Activated effector memory CD4-positive, alpha-beta T cell treated with anti-CD3 and anti-CD28 coated beads, Interleukin-2, amount 50 U/mL, for 16 hours (primary cell): Measurements from ENCODE around the gene LMX1B.
"Not testable (repeated sequence)": the region's sequence is repeated elsewhere in the genome, so short reads cannot be mapped to it uniquely, and the experiment has no call there.

ENCODE experiments used
- DNase-seq: peaks from one replicate; pipeline ENCODE4 v3.0.0-alpha.2; 2020

LMX1B gene

GRCh38 chr9:126635661-126636439 lies 22.1 kb downstream of the LMX1B start:
- DNase-seq: no peak

- no peak for DNase-seq
These were observed 23.5 kb downstream of the LMX1B start for GRCh38 chr9:126636983-126637798.

GRCh38 chr9:126638571-126639132 lies 24.9 kb downstream of the LMX1B start:
- DNase-seq: no peak

- DNase-seq: no peak
These were observed 25.7 kb downstream of the LMX1B start for GRCh38 chr9:126639318-126640000.

- no peak for DNase-seq
These were observed 27.6 kb downstream of the LMX1B start for GRCh38 chr9:126641118-126641851.

- DNase-seq: no peak
These were observed 28.4 kb downstream of the LMX1B start for GRCh38 chr9:126642010-126642744.

- DNase-seq: no peak
These were observed 29.1 kb downstream of the LMX1B start for GRCh38 chr9:126642839-126643238.

- no peak for DNase-seq
These were observed 30.3 kb downstream of the LMX1B start for GRCh38 chr9:126643945-126644527.

GRCh38 chr9:126646162-126646561 lies 32.4 kb downstream of the LMX1B start:
- no peak for DNase-seq

GRCh38 chr9:126647585-126648411 lies 34.1 kb downstream of the LMX1B start:
- DNase-seq: no peak

GRCh38 chr9:126649477-126649876 lies 35.7 kb downstream of the LMX1B start:
- no peak for DNase-seq

- DNase-seq: no peak
These were observed 36.9 kb downstream of the LMX1B start for GRCh38 chr9:126650404-126651341.

- no peak for DNase-seq
These were observed 38.4 kb downstream of the LMX1B start for GRCh38 chr9:126652140-126652582.

GRCh38 chr9:126654124-126654523 lies 40.4 kb downstream of the LMX1B start:
- DNase-seq: no peak

- DNase-seq: not testable (repeated sequence)
These were observed 42.5 kb downstream of the LMX1B start for GRCh38 chr9:126656214-126656613.

- no peak for DNase-seq
These were observed 44.6 kb downstream of the LMX1B start for GRCh38 chr9:126658201-126658825.

GRCh38 chr9:126658956-126659555 lies 45.3 kb downstream of the LMX1B start:
- no peak for DNase-seq

GRCh38 chr9:126661122-126661520 lies 47.4 kb downstream of the LMX1B start:
- no peak for DNase-seq
